Stimulated activated CD8-positive, alpha-beta memory T cell treated with anti-CD3 and anti-CD28 coated beads, Interleukin-4, amount 100 ng/mL, for 48 hours (primary cell): ENCODE results near the gene TMEM191C.
"Not testable (repeated sequence)": the region's sequence is repeated elsewhere in the genome, so short reads cannot be mapped to it uniquely, and the experiment has no call there.

Source experiments
- DNase-seq: peaks from one replicate; pipeline ENCODE4 v3.0.0-alpha.2; 2020

The TMEM191C gene

DNA sequence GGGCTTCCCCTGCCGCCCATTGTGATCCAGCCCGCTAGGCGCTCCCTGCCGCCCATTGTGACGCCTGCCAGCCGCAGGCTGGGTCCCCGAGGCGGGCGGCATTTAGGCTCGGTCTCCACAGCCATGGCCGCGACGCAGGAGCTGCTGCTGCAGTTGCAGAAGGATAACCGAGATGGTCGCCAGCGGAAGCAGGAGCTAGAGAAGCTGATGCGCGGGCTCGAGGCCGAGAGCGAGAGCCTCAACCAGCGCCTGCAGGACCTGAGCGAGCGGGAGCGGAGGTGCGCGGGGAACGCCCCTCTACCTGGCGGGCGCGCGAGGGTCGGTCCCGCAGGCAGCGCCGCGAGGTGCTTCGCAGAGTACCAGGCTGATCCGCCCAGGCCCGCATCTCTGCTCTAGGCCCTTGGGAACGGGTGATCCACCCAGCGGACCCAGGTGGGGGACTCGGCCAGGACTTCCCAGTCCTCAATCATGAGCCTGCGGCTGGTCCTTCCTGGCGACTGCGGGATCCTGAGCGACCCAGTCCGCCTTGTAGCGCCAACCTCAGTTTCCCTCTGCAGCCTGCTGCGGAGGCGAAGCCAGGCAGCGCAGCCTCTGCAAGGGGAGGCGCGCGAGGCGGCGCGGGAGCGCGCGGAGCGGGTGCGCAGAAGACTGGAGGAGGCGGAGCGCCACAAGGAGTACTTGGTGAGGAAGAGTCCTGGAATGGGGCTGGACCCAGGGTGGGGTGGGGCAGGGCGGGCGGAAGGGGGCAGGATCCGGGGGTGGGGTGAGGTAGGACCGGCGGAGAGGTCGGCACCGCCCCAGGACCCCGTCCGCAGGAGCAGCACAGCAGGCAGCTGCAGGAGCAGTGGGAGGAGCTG lies at the start of gene TMEM191C:
TSS of gene TMEM191C (plus strand) at position 51 of the 857 bp plus-strand sequence. CDS start at position 124, 73 bp downstream.
- DNase-seq, result not testable (repeated sequence)

DNA sequence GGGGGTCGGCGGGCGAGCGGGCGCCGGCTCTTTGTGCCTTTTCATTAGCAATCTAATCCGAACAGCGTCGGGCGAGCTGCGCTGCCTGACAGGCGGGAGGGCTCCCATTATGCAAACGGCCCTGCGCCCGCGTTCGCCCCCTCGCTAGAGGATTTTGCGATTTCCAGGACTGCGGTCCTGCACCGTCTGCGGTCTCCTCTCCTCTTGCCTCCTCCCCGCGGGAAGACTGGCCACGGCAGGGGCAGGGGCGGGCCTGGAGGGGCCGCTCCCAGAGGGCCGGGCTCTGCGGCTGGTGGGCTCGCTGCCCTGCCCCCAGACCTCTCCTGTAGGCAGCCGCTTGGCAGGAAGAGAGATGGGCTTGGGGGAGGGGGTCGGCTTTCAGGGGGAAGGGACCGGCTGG lies 49.3 kb upstream of the TMEM191C start:
- peak; percentile 59 for DNase-seq

GRCh38 chr22:21418974-21419638 lies 48.1 kb upstream of the TMEM191C start:
- DNase-seq, result not testable (repeated sequence)

DNA sequence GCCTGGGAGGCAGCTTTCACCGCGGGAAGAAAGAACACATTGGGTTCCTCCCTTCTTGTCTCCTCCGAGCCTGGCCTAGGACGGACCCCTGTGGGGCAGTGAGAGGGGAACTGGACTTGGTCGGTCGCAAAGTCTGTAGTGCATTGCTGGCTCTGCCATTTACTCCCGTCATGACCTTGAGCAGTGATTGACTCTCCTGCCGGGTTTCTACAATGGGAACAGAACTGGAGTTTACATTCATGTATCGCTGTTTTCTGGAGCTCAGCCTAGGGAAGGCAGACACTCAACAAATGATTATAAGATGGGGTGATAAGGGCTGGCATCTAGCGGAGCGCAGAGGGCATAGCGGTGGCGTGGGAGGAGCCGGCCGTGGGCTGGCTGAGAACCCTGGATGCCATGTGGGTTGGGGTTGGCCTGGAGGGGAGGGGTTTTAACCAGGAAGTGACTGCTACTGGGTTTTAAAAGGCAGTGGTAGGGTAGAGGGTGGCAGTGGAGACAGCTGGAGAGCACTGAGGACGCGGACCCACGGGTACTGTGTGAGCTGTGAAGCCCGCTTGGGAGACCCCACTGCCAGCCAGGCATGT lies 46.9 kb upstream of the TMEM191C start:
- not testable (repeated sequence) for DNase-seq

DNA sequence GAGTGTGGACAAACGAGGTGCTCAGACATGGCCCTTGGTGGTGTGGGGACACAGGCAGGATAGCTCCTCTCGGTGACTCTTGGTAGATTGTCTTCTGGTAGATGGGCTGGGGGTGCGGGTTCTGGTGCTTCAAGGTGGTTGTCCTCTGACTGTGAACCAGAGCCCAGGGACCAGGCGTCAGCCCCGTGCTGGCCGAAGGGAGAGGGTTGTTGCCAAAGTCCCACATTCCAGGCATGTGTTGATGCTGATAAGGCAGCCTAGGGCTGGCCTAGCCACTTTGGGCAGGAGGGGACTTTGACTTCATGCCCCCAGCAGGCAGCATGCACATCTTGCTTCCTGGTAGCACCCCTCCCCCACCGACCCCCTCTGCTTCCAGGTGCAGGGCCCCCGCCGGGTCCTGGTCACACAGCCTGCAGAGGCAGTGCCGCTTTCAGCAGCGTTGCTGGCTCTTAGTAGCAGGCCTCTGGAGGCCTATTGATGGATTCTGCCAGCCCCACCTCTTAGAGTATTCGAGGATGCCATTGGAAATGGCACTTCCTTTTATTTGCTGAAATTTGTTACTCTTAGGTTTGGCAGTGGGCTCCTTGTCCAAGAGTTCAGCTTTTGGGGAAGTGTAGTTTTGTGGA lies 43.0 kb upstream of the TMEM191C start:
- DNase-seq, result not testable (repeated sequence)

- not testable (repeated sequence) for DNase-seq
Measured at GRCh38 chr22:21434378-21435233, 32.6 kb upstream of the TMEM191C start.

GRCh38 chr22:21435998-21436810 lies 31.0 kb upstream of the TMEM191C start:
- not testable (repeated sequence) for DNase-seq

- DNase-seq, result not testable (repeated sequence)
Measured at GRCh38 chr22:21438013-21438412, 29.2 kb upstream of the TMEM191C start.

DNA sequence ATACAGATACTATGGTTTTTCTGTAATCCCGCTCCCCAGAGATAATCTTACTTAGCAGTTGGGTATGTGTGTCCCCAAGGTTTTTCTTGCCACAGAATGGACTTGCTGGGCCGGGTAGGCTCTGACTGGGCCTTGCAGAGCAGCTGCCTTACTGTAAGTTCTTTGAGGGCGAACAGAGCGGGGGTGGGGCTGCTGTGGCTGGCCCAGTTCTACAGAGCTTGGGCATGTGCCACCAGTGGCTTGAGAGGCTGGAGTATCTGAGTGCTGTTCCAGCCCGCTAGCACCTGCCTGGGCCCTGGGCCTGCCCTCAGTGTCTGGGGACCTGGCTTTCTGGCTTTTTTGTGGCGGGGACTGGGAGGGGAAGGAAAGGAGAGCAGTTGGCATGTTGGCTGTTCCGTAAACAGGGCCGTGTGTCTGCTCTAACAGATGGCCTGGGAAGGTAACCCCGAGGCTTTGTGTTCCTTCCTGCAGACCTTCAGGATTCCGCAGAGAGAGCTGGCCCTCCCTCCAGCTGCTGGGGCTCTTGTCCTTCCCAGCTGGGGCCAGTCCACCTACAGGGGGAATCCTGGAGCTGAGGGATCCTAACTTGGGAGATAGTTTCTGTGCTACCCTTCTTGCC lies 27.1 kb upstream of the TMEM191C start:
- not testable (repeated sequence) for DNase-seq

DNA sequence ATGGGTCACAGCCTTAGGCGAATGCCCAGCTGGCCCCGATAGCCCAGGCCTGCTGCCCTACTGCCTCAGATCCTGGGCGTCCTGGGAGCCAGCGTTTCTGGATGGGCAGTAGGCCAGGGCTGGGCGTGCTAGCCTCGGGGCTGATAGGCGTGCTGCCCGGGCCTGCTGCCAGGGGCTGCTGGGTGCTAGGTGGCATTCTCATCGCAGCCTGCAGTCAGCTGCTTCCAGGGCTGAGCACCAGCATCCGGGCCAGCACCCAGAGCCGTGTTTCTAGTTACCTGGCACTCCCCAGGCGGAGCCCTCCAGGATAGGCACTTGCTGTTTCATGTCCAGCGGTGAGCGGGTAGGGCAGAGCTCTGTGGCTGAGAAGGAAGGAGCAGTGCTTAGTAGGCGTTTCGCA lies 26.5 kb upstream of the TMEM191C start:
- DNase-seq, result not testable (repeated sequence)

DNA sequence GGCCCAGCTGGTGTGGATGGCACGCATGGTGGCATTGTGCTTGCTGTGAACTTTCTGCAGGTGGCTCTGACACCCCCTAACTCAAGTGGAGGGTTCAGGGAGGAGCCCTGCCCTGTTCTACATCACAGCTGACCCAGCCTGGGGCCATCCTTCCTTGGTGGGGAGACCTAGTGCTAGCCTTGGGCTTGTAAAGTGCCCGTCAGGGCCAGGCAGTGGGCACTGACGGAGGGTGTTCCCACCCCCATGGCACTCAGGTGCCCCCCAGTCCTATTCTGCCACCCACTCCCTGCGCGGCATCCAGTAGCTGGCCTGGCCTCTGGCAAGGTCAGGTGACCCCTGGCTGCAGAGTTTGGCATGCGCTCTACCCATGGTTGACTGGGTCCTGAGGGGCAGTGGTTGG lies 26.0 kb upstream of the TMEM191C start:
- DNase-seq, result not testable (repeated sequence)

DNA sequence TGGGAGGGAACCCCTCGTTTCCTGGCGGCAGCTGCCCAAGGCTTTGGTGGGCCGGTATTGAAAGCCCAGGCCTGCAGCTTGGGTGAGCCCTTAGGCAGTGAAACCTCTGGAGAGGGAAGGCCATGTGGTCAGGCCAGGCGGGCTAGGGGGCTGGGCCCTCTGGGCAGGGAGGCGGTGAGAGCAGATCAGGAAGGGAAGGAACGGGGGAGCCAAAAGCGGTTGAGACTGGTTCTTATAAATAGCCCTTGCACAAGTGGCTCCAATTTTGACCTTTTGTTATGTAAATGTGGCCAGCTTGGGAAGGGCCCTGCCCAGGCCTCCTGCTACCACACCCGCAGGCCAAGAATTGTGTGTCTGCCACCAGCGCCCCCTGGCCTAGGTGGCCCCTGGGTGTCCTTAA lies 25.1 kb upstream of the TMEM191C start:
- DNase-seq, result not testable (repeated sequence)

DNA sequence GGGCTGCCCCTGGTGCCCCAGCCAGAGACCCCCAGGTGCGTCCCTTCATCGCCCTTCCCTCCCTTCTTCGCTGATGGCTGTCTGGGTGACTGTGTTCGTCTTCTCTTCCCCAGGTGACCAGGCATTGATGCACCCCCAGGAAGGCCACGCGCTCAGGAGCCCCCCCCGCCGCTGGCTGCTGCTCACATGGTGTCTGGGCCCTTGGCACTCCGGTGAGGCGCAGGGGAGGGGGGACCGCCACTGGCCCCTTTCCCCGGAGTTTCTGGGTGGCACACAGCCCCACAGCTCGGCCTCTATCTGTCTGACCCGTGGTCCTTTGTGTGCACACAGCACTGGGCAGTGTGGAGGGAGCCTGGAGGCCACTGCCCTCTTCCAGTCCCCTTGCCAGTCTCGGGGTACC lies 24.5 kb upstream of the TMEM191C start:
- DNase-seq, result not testable (repeated sequence)

GRCh38 chr22:21443057-21443734 lies 24.0 kb upstream of the TMEM191C start:
- DNase-seq, result no peak

DNA sequence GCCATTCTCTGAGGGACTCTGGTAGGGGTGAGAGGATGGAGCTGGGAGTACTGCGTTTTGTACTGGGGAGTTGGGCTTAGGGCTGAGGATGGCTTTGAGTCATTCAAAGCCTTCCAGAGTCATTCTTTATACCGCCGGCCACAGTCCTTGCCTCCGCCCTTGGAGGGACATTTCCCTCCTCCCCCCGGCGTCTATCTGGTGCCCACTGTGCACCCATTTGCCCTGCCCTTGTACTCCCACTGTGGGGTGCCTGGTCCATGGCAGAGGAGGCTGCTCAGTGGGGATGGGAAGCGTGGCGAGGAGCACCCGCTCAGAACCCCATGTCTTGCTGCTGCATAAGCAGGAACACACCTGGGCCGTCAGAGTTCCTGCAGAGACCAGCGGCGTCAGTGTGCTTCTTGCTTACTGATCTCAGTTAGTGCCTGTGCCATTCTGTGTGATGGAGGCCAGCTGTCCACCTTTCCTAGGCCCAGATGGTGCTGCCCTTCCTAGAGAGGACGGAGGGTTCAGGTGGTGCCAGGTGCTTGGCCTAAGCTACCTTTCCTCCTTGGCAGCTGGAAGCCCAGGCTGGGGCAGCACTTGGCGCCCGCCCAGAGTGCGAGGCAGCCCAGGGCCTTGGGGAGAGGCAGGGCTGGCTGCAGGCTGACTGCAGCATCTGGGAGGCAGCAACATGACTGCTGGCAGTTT lies 23.3 kb upstream of the TMEM191C start:
- DNase-seq, result peak; percentile 15

GRCh38 chr22:21444701-21445436 lies 22.3 kb upstream of the TMEM191C start:
- DNase-seq, result no peak

GRCh38 chr22:21445437-21446127 lies 21.6 kb upstream of the TMEM191C start:
- no peak for DNase-seq
